Endothelial cell of umbilical vein (primary cell): ENCODE results near the gene BCOR. TPM values are rescaled to one million over a fixed set of nuclear protein-coding genes. Genes with fewer than 3 reads are reported as not detected.

Experiments
- BruUV-seq: library from RNA; stranded (reverse); fragments of 400-500 nt; replicated peaks from 2 replicates; lab custom pipeline; 2021; lab: Mats Ljungman, UMichigan
- CTCF ChIA-PET: fragments of 300-600, 350-600 bp; sonication (Branson Sonifier 250); formaldehyde crosslinking; loops from one replicate; lab custom pipeline; 2021; ENCODE audit warnings: antibody characterized with exemption, inconsistent platforms; lab: Charles Lee
- POLR2A ChIA-PET: fragments of 300-600, 350-600 bp; sonication (Branson Sonifier 250); formaldehyde crosslinking; loops from one replicate; lab custom pipeline; 2021; ENCODE audit warnings: antibody characterized with exemption, inconsistent platforms; lab: Charles Lee
- DNase-seq: peaks from one replicate; pipeline ENCODE4 v3.0.0-alpha.2; 2011; ENCODE audit warnings: low read depth, low spot score
- FAIRE-seq: peaks from 2 replicates; lab custom pipeline; 2011; peaks lifted over from hg19 to GRCh38; lab: Jason Lieb, UNC
- H2AFZ ChIP-seq: 2 replicates; pipeline ENCODE4 v1.6.0; 2012; ENCODE audit warnings: low read depth, low read length, control low read depth, inconsistent platforms
- H3K27ac ChIP-seq: 2 replicates; pipeline ENCODE4 v1.5.1; 2011; ENCODE audit warnings: low read depth, mild to moderate bottlenecking, control low read depth, low read length, moderate library complexity; ENCODE audit not compliant: insufficient read depth
- H3K27me3 ChIP-seq, 2 experiments: 2 replicates each; pipeline versions ENCODE4 v1.6.0 to v1.6.1; 2011; ENCODE audit warnings: low read length in 2 of 2, mixed read lengths in 1 of 2; ENCODE audit not compliant: control insufficient read depth in 2 of 2, insufficient read depth in 2 of 2
- H3K36me3 ChIP-seq, 2 experiments: 2 replicates in 1 of 2; 3 replicates in 1 of 2; pipeline ENCODE4 v1.5.1; 2011; ENCODE audit warnings: low read length in 2 of 2, mild to moderate bottlenecking in 1 of 2, moderate library complexity in 1 of 2; ENCODE audit not compliant: control insufficient read depth in 2 of 2, insufficient read depth in 2 of 2; ENCODE audit errors: extremely low read depth in 1 of 2
- H3K4me1 ChIP-seq: 3 replicates; pipeline ENCODE4 v1.5.1; 2011; ENCODE audit warnings: mild to moderate bottlenecking, low read length; ENCODE audit not compliant: control insufficient read depth, insufficient read depth; ENCODE audit errors: extremely low read depth
- H3K4me2 ChIP-seq: 2 replicates; pipeline ENCODE4 v1.6.1; 2011; ENCODE audit warnings: low read length, control low read depth, mixed read lengths; ENCODE audit not compliant: insufficient read depth
- H3K4me3 ChIP-seq, 3 experiments: fragments of 200-600 bp in 1 of 3; sonication (generic), shearing (Covaris generic) in 1 of 3; replicated peaks in 1 of 3; 2 replicates each; pipeline ENCODE4 v1.5.1; 2011 to 2016; ENCODE audit warnings: control low read depth in 3 of 3, low read length in 3 of 3, mild to moderate bottlenecking in 2 of 3, inconsistent platforms in 1 of 3, low read depth in 1 of 3, moderate library complexity in 1 of 3; ENCODE audit not compliant: insufficient read depth in 1 of 3
- H3K79me2 ChIP-seq: 2 replicates; pipeline ENCODE4 v1.6.0; 2012; ENCODE audit warnings: low read length, inconsistent platforms; ENCODE audit not compliant: control insufficient read depth, insufficient read depth
- H3K9ac ChIP-seq: replicated peaks from 2 replicates; pipeline ENCODE3; 2011; ENCODE audit warnings: low read length, control low read depth; ENCODE audit not compliant: insufficient read depth; ENCODE audit errors: extremely low read depth
- H3K9me1 ChIP-seq: replicated peaks from 3 replicates; pipeline ENCODE4 v1.6.0; 2011; ENCODE audit warnings: mild to moderate bottlenecking, low read length; ENCODE audit not compliant: control insufficient read depth, insufficient read depth; ENCODE audit errors: extremely low read depth
- H3K9me3 ChIP-seq: replicated peaks from 2 replicates; pipeline ENCODE4 v1.5.1; 2012; ENCODE audit warnings: low read length, inconsistent platforms; ENCODE audit not compliant: control insufficient read depth, insufficient read depth
- H4K20me1 ChIP-seq: replicated peaks from 2 replicates; pipeline ENCODE3; 2011; ENCODE audit warnings: mild to moderate bottlenecking, low read length; ENCODE audit not compliant: control insufficient read depth, insufficient read depth; ENCODE audit errors: extremely low read depth
- EZH2 ChIP-seq: IDR thresholded peaks from 2 replicates; pipeline ENCODE4 v1.6.1; 2012; ENCODE audit warnings: borderline replicate concordance, low read depth, mild to moderate bottlenecking, moderate library complexity, low read length, inconsistent platforms; ENCODE audit not compliant: severe bottlenecking
- FOS ChIP-seq: IDR thresholded peaks from 2 replicates; pipeline ENCODE4 v1.6.1; 2011; ENCODE audit warnings: mild to moderate bottlenecking, low read length, moderate library complexity, borderline replicate concordance; ENCODE audit not compliant: insufficient read depth
- GATA2 ChIP-seq: IDR thresholded peaks from 2 replicates; pipeline ENCODE4 v1.7.0; 2011; ENCODE audit warnings: low read depth, mild to moderate bottlenecking, moderate library complexity, mixed read lengths, low read length; ENCODE audit not compliant: insufficient read length, insufficient read depth
- JUN ChIP-seq: IDR thresholded peaks from 2 replicates; pipeline ENCODE4 v1.6.1; 2011; ENCODE audit warnings: borderline replicate concordance, low read depth; ENCODE audit not compliant: insufficient read length, insufficient read depth
- MYC ChIP-seq: IDR thresholded peaks from one replicate; pipeline ENCODE4 v1.6.1; 2011; ENCODE audit warnings: mild to moderate bottlenecking, low read depth, low read length
- POLR2A ChIP-seq: IDR thresholded peaks from 2 replicates; pipeline ENCODE4 v1.6.1; 2012; ENCODE audit warnings: low read depth, mild to moderate bottlenecking, control low read depth, low read length
- POLR2AphosphoS5 ChIP-seq: IDR thresholded peaks from 2 replicates; pipeline ENCODE4 v1.6.1; 2012; ENCODE audit warnings: low read depth, mild to moderate bottlenecking, control low read depth, low read length, moderate library complexity; ENCODE audit not compliant: insufficient read depth
- dilution Hi-C: fragments of 300-500 bp; cut with MboI; formaldehyde crosslinking; loops from one replicate; pipeline ENCODE4 v1.15.0; 2019; ENCODE audit warnings: low sequenced_read_pairs; ENCODE audit not compliant: extremely low pct_ligation_motif_present
- intact Hi-C: fragments of 100-400 bp; cut with micrococcal nuclease; formaldehyde crosslinking; loops from one replicate; pipeline ENCODE4 v1.10.0; 2022
- polyA plus RNA-seq, 4 experiments: library from polyadenylated mRNA; depleted of rRNA in 3 of 4; stranded (reverse) in 3 of 4; unstranded in 1 of 4; fragments of >200 nt; gene quantifications; 2 replicates each; pipeline versions ENCODE4 v1.2.1 to v1.2.3, GENCODE V29; 2011 to 2012; ENCODE audit warnings: missing spikeins in 1 of 4
- total RNA-seq: library from RNA; stranded (reverse); gene quantifications from 2 replicates; pipeline ENCODE4 v1.2.3, GENCODE V29; 2021
- TF ChIP-seq, protein P1 (sequence below), 2 donors: IDR thresholded peaks; 1 replicate in 1 of 2; 2 replicates in 1 of 2; pipeline ENCODE4 v1.5.1; 2011; ENCODE audit warnings: low read length in 2 of 2, mild to moderate bottlenecking in 2 of 2, moderate library complexity in 2 of 2, control low read depth in 1 of 2, inconsistent platforms in 1 of 2, low read depth in 1 of 2; ENCODE audit not compliant: insufficient read depth in 1 of 2; ENCODE audit errors: extremely low read depth in 1 of 2
- TF ChIP-seq, protein P2 (sequence below): IDR thresholded peaks from 2 replicates; pipeline ENCODE4 v1.6.1; 2011; ENCODE audit not compliant: insufficient read depth, insufficient read length

BCOR gene
- total and polyA plus RNA-seq, 2 donors (not counting 3 experiments of a cell fraction or from before 2014, with no cell fraction given), result 10.1 to 24.2 TPM

DNA sequence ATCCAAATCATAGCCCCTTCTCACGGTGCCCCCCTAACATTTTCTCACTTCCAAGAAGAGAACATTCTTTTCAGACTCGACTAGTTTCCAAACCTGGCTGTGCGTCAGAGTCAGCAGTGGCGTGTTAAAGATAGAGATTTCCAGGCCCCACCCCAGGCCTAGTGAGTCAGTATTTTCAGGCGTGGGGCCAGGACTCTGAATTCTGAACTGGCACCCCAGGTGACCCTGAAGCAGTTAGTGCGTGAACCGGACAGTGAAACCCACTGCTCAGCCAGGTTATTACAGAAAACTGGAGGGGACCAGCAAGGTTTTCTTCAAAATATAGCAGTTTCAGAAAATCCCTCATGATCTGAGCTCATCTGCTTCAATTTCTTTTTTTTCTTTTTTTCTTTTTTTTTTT lies 35.0 kb upstream of the BCOR start:
- dilution Hi-C loops, result no loop called here
- Histone ChIP-seq H3K27me3 (no peaks in the 10 kb centered on the region), H3K4me2 (no peak overlapping the region), H3K9ac (no peak overlapping the region), H2AFZ (no peak overlapping the region), H3K36me3 (no peaks in the 10 kb centered on the region), H3K9me3 (no peaks in the 10 kb centered on the region), H3K4me3 (no peak overlapping the region), H4K20me1 (no peaks in the 10 kb centered on the region), H3K79me2 (no peaks in the 10 kb centered on the region), H3K4me1 (peaks cover 6% of the 10 kb centered on the region), H3K27ac (peak overlapping the region; percentile 41), H3K9me1 (no peaks in the 10 kb centered on the region)
- ChIA-PET POLR2A (interaction anchor here (0.6 kb wide), 1 partner anchor 33 kb away, joined by 3 read pairs; no protein-coding TSS in a partner anchor), CTCF (no interaction called here)
- TF ChIP-seq, protein P1, sequence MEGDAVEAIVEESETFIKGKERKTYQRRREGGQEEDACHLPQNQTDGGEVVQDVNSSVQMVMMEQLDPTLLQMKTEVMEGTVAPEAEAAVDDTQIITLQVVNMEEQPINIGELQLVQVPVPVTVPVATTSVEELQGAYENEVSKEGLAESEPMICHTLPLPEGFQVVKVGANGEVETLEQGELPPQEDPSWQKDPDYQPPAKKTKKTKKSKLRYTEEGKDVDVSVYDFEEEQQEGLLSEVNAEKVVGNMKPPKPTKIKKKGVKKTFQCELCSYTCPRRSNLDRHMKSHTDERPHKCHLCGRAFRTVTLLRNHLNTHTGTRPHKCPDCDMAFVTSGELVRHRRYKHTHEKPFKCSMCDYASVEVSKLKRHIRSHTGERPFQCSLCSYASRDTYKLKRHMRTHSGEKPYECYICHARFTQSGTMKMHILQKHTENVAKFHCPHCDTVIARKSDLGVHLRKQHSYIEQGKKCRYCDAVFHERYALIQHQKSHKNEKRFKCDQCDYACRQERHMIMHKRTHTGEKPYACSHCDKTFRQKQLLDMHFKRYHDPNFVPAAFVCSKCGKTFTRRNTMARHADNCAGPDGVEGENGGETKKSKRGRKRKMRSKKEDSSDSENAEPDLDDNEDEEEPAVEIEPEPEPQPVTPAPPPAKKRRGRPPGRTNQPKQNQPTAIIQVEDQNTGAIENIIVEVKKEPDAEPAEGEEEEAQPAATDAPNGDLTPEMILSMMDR (IDR thresholded peaks at IDR 0.05; ENCODE audit: extremely low read depth in 1 of 2, insufficient read depth in 1 of 2, low read depth in 1 of 2, low read length in 2 of 2), result no peak
- no peak for TF ChIP-seq EZH2
- no peak for TF ChIP-seq JUN
- no peak for TF ChIP-seq FOS
- TF ChIP-seq, protein P2, sequence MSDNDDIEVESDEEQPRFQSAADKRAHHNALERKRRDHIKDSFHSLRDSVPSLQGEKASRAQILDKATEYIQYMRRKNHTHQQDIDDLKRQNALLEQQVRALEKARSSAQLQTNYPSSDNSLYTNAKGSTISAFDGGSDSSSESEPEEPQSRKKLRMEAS, result no peak
- no peak for TF ChIP-seq POLR2A
- TF ChIP-seq GATA2, result no peak
- TF ChIP-seq MYC, result no peak
- no peak for TF ChIP-seq POLR2AphosphoS5
- FAIRE-seq (peak; percentile 91), DNase-seq (peak; percentile 58)
- intact Hi-C loops, result no loop called here
- no TSS peak for BruUV-seq
